ENCODE measurements around the gene SYMPK. TPM values are rescaled to one million over a fixed set of nuclear protein-coding genes. Genes with fewer than 3 reads are reported as not detected.

Gene SYMPK
- total RNA-seq, 5 donors from 2014 or later (not counting 1 experiment from before 2014, with no cell fraction given): 89.7 to 102 (median 94.7) TPM

- 98% methylated on average over 54 of the region's 57 CpGs for WGBS (ENCODE audit: insufficient coverage)
- peaks cover 5 to 6% of the 10 kb centered on the region in 2 donors for H3K27me3 Mint-ChIP-seq
Observed at GRCh38 chr19:45785781-45786532, 77.0 kb downstream of the SYMPK start.

DNA sequence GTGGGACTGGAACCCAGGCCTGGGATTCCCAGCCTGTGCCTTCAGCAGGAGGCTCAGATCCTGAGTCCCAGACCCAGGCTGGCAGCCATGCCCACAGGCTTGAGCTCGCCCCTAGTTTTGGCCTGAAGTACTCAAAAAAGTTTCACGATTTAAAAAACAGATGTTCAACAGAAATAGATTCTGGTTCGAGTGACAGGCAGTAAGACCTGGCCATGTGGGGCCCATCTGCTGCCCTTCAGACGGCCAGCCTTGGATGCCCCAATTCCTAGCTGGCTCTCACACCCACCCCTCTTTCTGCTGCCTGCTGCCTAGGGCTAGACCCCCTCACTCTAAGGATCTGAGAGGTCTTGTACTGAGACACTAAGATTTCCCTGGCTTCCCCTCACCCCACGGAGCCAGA is 77.8 kb downstream of the SYMPK start:
- no peaks in the 10 kb centered on the region for H3K9me3 ChIP-seq
- H3K4me1 ChIP-seq (ENCODE audit: control insufficient read depth in 1 of 2, extremely low read depth in 1 of 2, insufficient read depth in 2 of 2, low read length in 2 of 2): peaks cover 0 to 3% of the 10 kb centered on the region in 2 experiments
- Mint-ChIP-seq H3K36me3 (peaks cover 33% of the 10 kb centered on the region), H3K9me3 (no peaks in the 10 kb centered on the region), H3K27me3 (peaks cover 8 to 9% of the 10 kb centered on the region in 2 donors), H3K4me3 (no peak overlapping the region), H3K27ac (no peak overlapping the region), H3K4me1 (peaks cover 7 to 22% (median 10%) of the 10 kb centered on the region in 3 donors)
- H3K27ac ChIP-seq (ENCODE audit: low read length): no peak overlapping the region
- 93% methylated on average over 5 of the region's 5 CpGs for WGBS (ENCODE audit: insufficient coverage)
- no peak for DNase-seq
- ChIA-PET POLR2A (no interaction called here), CTCF (no interaction called here)
- H3K4me3 ChIP-seq (ENCODE audit: control insufficient read depth in 1 of 2, extremely low read depth in 1 of 2, low read length in 1 of 2): no peak overlapping the region
- peaks cover 12 to 21% of the 10 kb centered on the region in 2 donors for H3K36me3 ChIP-seq (ENCODE audit: control insufficient read depth in 2 of 2, extremely low read depth in 1 of 2, insufficient read depth in 1 of 2, low read length in 1 of 2)
- peaks cover 5 to 47% of the 10 kb centered on the region in 2 experiments for H3K27me3 ChIP-seq (replicated peaks in 1 of 2; ENCODE audit: control insufficient read depth in 2 of 2, extremely low read depth in 1 of 2, insufficient read depth in 2 of 2, low read length in 1 of 2)
- no peak for ATAC-seq (replicated peaks in 1 of 4)

More at GRCh38 chr19:45785781-45786532, 77.0 kb downstream of the SYMPK start:
- Histone ChIP-seq H3K27ac (ENCODE audit: low read length) (no peak overlapping the region), H3K4me1 (ENCODE audit: control insufficient read depth in 1 of 2, extremely low read depth in 1 of 2, insufficient read depth in 2 of 2, low read length in 2 of 2) (peaks cover 4 to 8% of the 10 kb centered on the region in 2 experiments), H3K27me3 (replicated peaks in 1 of 2; ENCODE audit: control insufficient read depth in 2 of 2, extremely low read depth in 1 of 2, insufficient read depth in 2 of 2, low read length in 1 of 2) (peaks cover 5 to 42% of the 10 kb centered on the region in 2 experiments), H3K36me3 (ENCODE audit: control insufficient read depth in 2 of 2, extremely low read depth in 1 of 2, insufficient read depth in 1 of 2, low read length in 1 of 2) (peaks cover 12 to 24% of the 10 kb centered on the region in 2 donors), H3K4me3 (ENCODE audit: control insufficient read depth in 1 of 2, extremely low read depth in 1 of 2, low read length in 1 of 2) (no peak overlapping the region), H3K9me3 (no peaks in the 10 kb centered on the region)
- Mint-ChIP-seq H3K4me3 (no peak overlapping the region), H3K4me1 (peaks cover 9 to 28% (median 15%) of the 10 kb centered on the region in 3 donors), H3K36me3 (peaks cover 33% of the 10 kb centered on the region), H3K27ac (no peak overlapping the region), H3K9me3 (no peaks in the 10 kb centered on the region)
- no peak for ATAC-seq (replicated peaks in 1 of 4)
- ChIA-PET POLR2A (no interaction called here), CTCF (no interaction called here)
- no peak for DNase-seq

GRCh38 chr19:45784096-45784495 is 78.9 kb downstream of the SYMPK start:
- ChIA-PET CTCF (no interaction called here), POLR2A (no interaction called here)
- peaks cover 1 to 57% of the 10 kb centered on the region in 2 experiments for H3K27me3 ChIP-seq (replicated peaks in 1 of 2; ENCODE audit: control insufficient read depth in 2 of 2, extremely low read depth in 1 of 2, insufficient read depth in 2 of 2, low read length in 1 of 2)
- ATAC-seq (replicated peaks in 1 of 4): no peak
- no peak overlapping the region for H3K27ac Mint-ChIP-seq
- H3K27me3 Mint-ChIP-seq: peaks cover 13 to 18% of the 10 kb centered on the region in 2 donors
- no peak for DNase-seq
- peaks cover 0 to 13% of the 10 kb centered on the region in 2 experiments for H3K4me1 ChIP-seq (ENCODE audit: control insufficient read depth in 1 of 2, extremely low read depth in 1 of 2, insufficient read depth in 2 of 2, low read length in 2 of 2)
- no peaks in the 10 kb centered on the region for H3K9me3 Mint-ChIP-seq
- peaks cover 15 to 30% (median 15%) of the 10 kb centered on the region in 3 donors for H3K4me1 Mint-ChIP-seq
- H3K36me3 Mint-ChIP-seq: peaks cover 31% of the 10 kb centered on the region
- H3K4me3 ChIP-seq (ENCODE audit: control insufficient read depth in 1 of 2, extremely low read depth in 1 of 2, low read length in 1 of 2): no peak overlapping the region
- no peaks in the 10 kb centered on the region for H3K9me3 ChIP-seq
- H3K27ac ChIP-seq (ENCODE audit: low read length): no peak overlapping the region
- WGBS (ENCODE audit: insufficient coverage): 95% methylated on average over 3 of the region's 4 CpGs
- H3K36me3 ChIP-seq (ENCODE audit: control insufficient read depth in 2 of 2, extremely low read depth in 1 of 2, insufficient read depth in 1 of 2, low read length in 1 of 2): peaks cover 11 to 17% of the 10 kb centered on the region in 2 donors
- no peak overlapping the region for H3K4me3 Mint-ChIP-seq

GRCh38 chr19:45782820-45783785 is 79.8 kb downstream of the SYMPK start:
- ChIA-PET CTCF (interaction anchor here (0.5 to 1.5 kb wide), 7 partner anchors 12 to 691 kb away, joined by 3 to 6 read pairs (median 4); partner anchors contain the start of gene SIX5 (in 1 of the 2)), POLR2A (interaction anchor here (0.5 to 0.6 kb wide), 3 partner anchors 8 to 76 kb away, joined by 3 to 5 read pairs (median 3); no protein-coding TSS in a partner anchor)
- Histone ChIP-seq H3K27me3 (replicated peaks in 1 of 2; ENCODE audit: control insufficient read depth in 2 of 2, extremely low read depth in 1 of 2, insufficient read depth in 2 of 2, low read length in 1 of 2) (peaks cover 0 to 67% of the 10 kb centered on the region in 2 experiments), H3K4me3 (ENCODE audit: control insufficient read depth in 1 of 2, extremely low read depth in 1 of 2, low read length in 1 of 2) (no peak overlapping the region), H3K36me3 (ENCODE audit: control insufficient read depth in 2 of 2, extremely low read depth in 1 of 2, insufficient read depth in 1 of 2, low read length in 1 of 2) (peaks cover 5 to 14% of the 10 kb centered on the region in 2 donors), H3K9me3 (no peaks in the 10 kb centered on the region), H3K4me1 (ENCODE audit: control insufficient read depth in 1 of 2, extremely low read depth in 1 of 2, insufficient read depth in 2 of 2, low read length in 2 of 2) (peaks cover 0 to 21% of the 10 kb centered on the region in 2 experiments), H3K27ac (ENCODE audit: low read length) (no peak overlapping the region)
- Mint-ChIP-seq H3K4me3 (no peak overlapping the region), H3K36me3 (peaks cover 23% of the 10 kb centered on the region), H3K9me3 (no peaks in the 10 kb centered on the region), H3K4me1 (peaks cover 21 to 28% (median 21%) of the 10 kb centered on the region in 3 donors), H3K27me3 (peaks cover 15 to 27% of the 10 kb centered on the region in 2 donors), H3K27ac (no peak overlapping the region)
- no peak for DNase-seq
- 94% methylated on average over 17 of the region's 26 CpGs for WGBS (ENCODE audit: insufficient coverage)
- ATAC-seq (replicated peaks in 1 of 4): no peak

DNA sequence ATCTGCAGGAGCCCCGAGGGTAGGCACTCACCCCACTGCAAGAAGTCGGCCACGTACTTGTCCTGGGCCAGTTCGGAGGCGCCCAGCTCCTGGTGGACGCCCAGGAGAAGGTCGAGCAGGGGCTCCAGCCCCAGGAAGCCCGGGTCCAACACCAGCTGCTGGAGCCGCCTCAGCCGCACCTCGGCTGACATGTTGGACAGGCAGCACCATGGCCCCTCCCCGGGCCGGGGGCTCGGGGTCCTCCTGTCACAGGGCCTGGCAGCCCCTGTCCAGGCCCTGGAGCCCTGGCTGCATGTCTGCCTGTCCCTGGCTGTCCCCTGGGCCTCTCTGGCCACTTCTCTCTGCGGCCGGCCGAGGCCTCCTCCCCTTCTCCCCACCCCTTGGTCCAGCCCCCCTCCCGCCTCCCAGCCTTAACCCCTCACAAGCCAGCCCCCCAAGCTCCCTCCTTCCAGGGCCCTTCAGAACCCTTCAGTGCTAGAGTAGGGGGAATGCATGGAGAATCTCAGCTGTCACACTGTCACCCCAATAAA is 80.7 kb downstream of the SYMPK start, which contains the start of gene DMPK:
Gene DMPK, minus strand, starts transcription at position 329 of the 530 bp plus-strand sequence. Its CDS starts 138 bp downstream, at position 191.
- Histone ChIP-seq H3K36me3 (ENCODE audit: control insufficient read depth in 2 of 2, extremely low read depth in 1 of 2, insufficient read depth in 1 of 2, low read length in 1 of 2) (peaks cover 7 to 14% of the 10 kb centered on the region in 2 donors), H3K27ac (ENCODE audit: low read length) (no peak within 1 kb of the TSS), H3K4me1 (ENCODE audit: control insufficient read depth in 1 of 2, extremely low read depth in 1 of 2, insufficient read depth in 2 of 2, low read length in 2 of 2) (peaks cover 0 to 21% of the 10 kb centered on the region in 2 experiments), H3K4me3 (ENCODE audit: control insufficient read depth in 1 of 2, extremely low read depth in 1 of 2, low read length in 1 of 2) (no peak within 1 kb of the TSS), H3K27me3 (replicated peaks in 1 of 2; ENCODE audit: control insufficient read depth in 2 of 2, extremely low read depth in 1 of 2, insufficient read depth in 2 of 2, low read length in 1 of 2) (peaks cover 0 to 75% of the 10 kb centered on the region in 2 experiments), H3K9me3 (no peaks in the 10 kb centered on the region)
- Mint-ChIP-seq H3K27ac (no peak within 1 kb of the TSS), H3K4me1 (peaks cover 21 to 23% (median 21%) of the 10 kb centered on the region in 3 donors), H3K9me3 (no peaks in the 10 kb centered on the region), H3K27me3 (peaks cover 13 to 25% of the 10 kb centered on the region in 2 donors), H3K4me3 (no peak within 1 kb of the TSS), H3K36me3 (peaks cover 20% of the 10 kb centered on the region)
- no peak for DNase-seq
- ChIA-PET CTCF (interaction anchor here (0.5 to 1.5 kb wide), 7 partner anchors 11 to 691 kb away, joined by 3 to 6 read pairs (median 4); partner anchors contain the start of gene SIX5 (in 1 of the 2)), POLR2A (interaction anchor here in 1 of 2 donors (0.6 kb wide), 2 partner anchors 37 to 75 kb away, joined by 3 to 5 read pairs; no protein-coding TSS in a partner anchor)
- ATAC-seq (replicated peaks in 1 of 4): no peak
- WGBS (ENCODE audit: insufficient coverage): 68% methylated on average over 14 of the region's 18 CpGs

Measured in T-cell (primary cell).